LHCN-M2 (cell line): ENCODE results near the gene DNLZ. TPM values are rescaled to one million over a fixed set of nuclear protein-coding genes. Genes with fewer than 3 reads are reported as not detected.
A peak's percentile ranks its signal among the peaks of the same experiment; 100 is the strongest.

Source experiments
- DNase-seq: peaks from one replicate; pipeline ENCODE4 v3.0.0-alpha.2; 2012; ENCODE audit warnings: low read depth
- total RNA-seq: library from RNA; depleted of rRNA; stranded (reverse); fragments of >200 nt; gene quantifications from 2 replicates; pipeline ENCODE4 v1.2.3, GENCODE V29; 2014

The DNLZ gene
- total RNA-seq, 1 experiment from 2014 or later, result 52.0 TPM

GRCh38 chr9:136376457-136376856 lies 12.9 kb upstream of the DNLZ start:
- no peak for DNase-seq

GRCh38 chr9:136375096-136375495 lies 11.6 kb upstream of the DNLZ start:
- no peak for DNase-seq

- DNase-seq, result no peak
These were observed 10.6 kb upstream of the DNLZ start for GRCh38 chr9:136374183-136374575.

- no peak for DNase-seq
These were observed 10.0 kb upstream of the DNLZ start, which contains the start of gene CARD9 for GRCh38 chr9:136373300-136374182. Gene CARD9 (minus strand): TSS chr9:136373669. CDS start chr9:136372078, 1,591 bp downstream.

GRCh38 chr9:136372561-136373299 lies 9.2 kb upstream of the DNLZ start:
- DNase-seq, result peak; percentile 85

GRCh38 chr9:136372006-136372405 lies 8.5 kb upstream of the DNLZ start:
- DNase-seq, result no peak

- no peak for DNase-seq
These were observed 8.0 kb upstream of the DNLZ start for GRCh38 chr9:136371533-136371880.

GRCh38 chr9:136370687-136371532 lies 7.4 kb upstream of the DNLZ start:
- DNase-seq, result no peak

- no peak for DNase-seq
These were observed 6.5 kb upstream of the DNLZ start for GRCh38 chr9:136370037-136370436.

- no peak for DNase-seq
These were observed 4.6 kb upstream of the DNLZ start for GRCh38 chr9:136368190-136368589.

- no peak for DNase-seq
These were observed 4.0 kb upstream of the DNLZ start for GRCh38 chr9:136367296-136368145.

- DNase-seq, result no peak
These were observed 3.3 kb upstream of the DNLZ start for GRCh38 chr9:136366826-136367225.

GRCh38 chr9:136365775-136366222 lies 2.3 kb upstream of the DNLZ start:
- no peak for DNase-seq

- no peak for DNase-seq
These were observed 1.6 kb upstream of the DNLZ start for GRCh38 chr9:136364942-136365774.

GRCh38 chr9:136363949-136364748 lies 605 bp upstream of the DNLZ start:
- DNase-seq, result no peak

GRCh38 chr9:136362450-136362784 lies 1.1 kb downstream of the DNLZ start:
- no peak for DNase-seq

- DNase-seq, result no peak
These were observed 1.6 kb downstream of the DNLZ start for GRCh38 chr9:136361754-136362449.

- no peak for DNase-seq
These were observed 2.3 kb downstream of the DNLZ start for GRCh38 chr9:136361047-136361753.
